ENCODE results near the gene NCBP1. TPM values are rescaled to one million over a fixed set of nuclear protein-coding genes. Genes with fewer than 3 reads are reported as not detected.

The NCBP1 gene
- total RNA-seq, 3 donors from 2014 or later, result 25.0 to 33.2 (median 30.2) TPM

GRCh38 chr9:97645720-97646119 is 12.1 kb downstream of the NCBP1 start:
- Histone ChIP-seq H3K27me3 (no peaks in the 10 kb centered on the region), H3K9me3 (no peaks in the 10 kb centered on the region), H3K27ac (no peak overlapping the region), H3K4me3 (no peak overlapping the region), H3K4me1 (no peaks in the 10 kb centered on the region), H3K36me3 (peaks cover 3% of the 10 kb centered on the region)
- DNase-seq (ENCODE audit: low spot score in 2 of 2), result no peak
- TF ChIP-seq CTCF (IDR thresholded peaks at IDR 0.05), result no peak
- TF ChIP-seq POLR2A (IDR thresholded peaks at IDR 0.05), result no peak
- TF ChIP-seq POLR2AphosphoS5 (IDR thresholded peaks at IDR 0.05), result no peak
- intact Hi-C loops (cut with DNase I; ENCODE audit: low total_unique reads), result no loop called here

- no peak overlapping the region for H3K4me3 ChIP-seq
- no peak overlapping the region for H3K27ac ChIP-seq
- intact Hi-C loops (cut with DNase I; ENCODE audit: low total_unique reads), result no loop called here
- H3K9me3 ChIP-seq, result no peaks in the 10 kb centered on the region
- peaks cover 3% of the 10 kb centered on the region for H3K36me3 ChIP-seq
- H3K27me3 ChIP-seq, result no peaks in the 10 kb centered on the region
- H3K4me1 ChIP-seq, result no peaks in the 10 kb centered on the region
- DNase-seq (ENCODE audit: low spot score in 2 of 2), result no peak
- no peak for TF ChIP-seq POLR2A (IDR thresholded peaks at IDR 0.05)
- TF ChIP-seq POLR2AphosphoS5 (IDR thresholded peaks at IDR 0.05), result no peak
- no peak for TF ChIP-seq CTCF (IDR thresholded peaks at IDR 0.05)
Measured at GRCh38 chr9:97647996-97648395, 14.4 kb downstream of the NCBP1 start.

- Histone ChIP-seq H3K9me3 (no peaks in the 10 kb centered on the region), H3K36me3 (peaks cover 6% of the 10 kb centered on the region), H3K4me3 (no peak overlapping the region), H3K27me3 (no peaks in the 10 kb centered on the region), H3K4me1 (no peaks in the 10 kb centered on the region), H3K27ac (no peak overlapping the region)
- TF ChIP-seq POLR2A (IDR thresholded peaks at IDR 0.05) (no peak), POLR2AphosphoS5 (IDR thresholded peaks at IDR 0.05) (no peak), CTCF (IDR thresholded peaks at IDR 0.05) (no peak)
- DNase-seq (ENCODE audit: low spot score in 2 of 2), result no peak
- intact Hi-C loops (cut with DNase I; ENCODE audit: low total_unique reads), result no loop called here
Measured at GRCh38 chr9:97651646-97652045, 18.0 kb downstream of the NCBP1 start.

GRCh38 chr9:97658707-97659106 is 25.1 kb downstream of the NCBP1 start:
- Histone ChIP-seq H3K4me3 (no peak overlapping the region), H3K36me3 (peaks cover 6% of the 10 kb centered on the region), H3K27me3 (no peaks in the 10 kb centered on the region), H3K9me3 (no peaks in the 10 kb centered on the region), H3K27ac (no peak overlapping the region), H3K4me1 (no peaks in the 10 kb centered on the region)
- TF ChIP-seq POLR2AphosphoS5 (IDR thresholded peaks at IDR 0.05) (no peak), POLR2A (IDR thresholded peaks at IDR 0.05) (no peak), CTCF (IDR thresholded peaks at IDR 0.05) (no peak)
- intact Hi-C loops (cut with DNase I; ENCODE audit: low total_unique reads), result no loop called here
- no peak for DNase-seq (ENCODE audit: low spot score in 2 of 2)

GRCh38 chr9:97659771-97660170 is 26.1 kb downstream of the NCBP1 start:
- TF ChIP-seq POLR2AphosphoS5 (IDR thresholded peaks at IDR 0.05), result no peak
- TF ChIP-seq POLR2A (IDR thresholded peaks at IDR 0.05), result no peak
- TF ChIP-seq CTCF (IDR thresholded peaks at IDR 0.05), result no peak
- H3K9me3 ChIP-seq, result no peaks in the 10 kb centered on the region
- H3K4me1 ChIP-seq, result no peaks in the 10 kb centered on the region
- H3K27ac ChIP-seq, result no peak overlapping the region
- intact Hi-C loops (cut with DNase I; ENCODE audit: low total_unique reads), result no loop called here
- no peak for DNase-seq (ENCODE audit: low spot score in 2 of 2)
- peaks cover 6% of the 10 kb centered on the region for H3K36me3 ChIP-seq
- no peak overlapping the region for H3K4me3 ChIP-seq
- H3K27me3 ChIP-seq, result no peaks in the 10 kb centered on the region

Measured in breast epithelium (tissue), 4 donors.